Measurements from ENCODE around the gene LRIT2. TPM values are rescaled to one million over a fixed set of nuclear protein-coding genes. Genes with fewer than 3 reads are reported as not detected.
"Not testable (repeated sequence)": the region's sequence is repeated elsewhere in the genome, so short reads cannot be mapped to it uniquely, and the experiment has no call there.

The LRIT2 gene
- total RNA-seq, 1 donor = not detected

DNA sequence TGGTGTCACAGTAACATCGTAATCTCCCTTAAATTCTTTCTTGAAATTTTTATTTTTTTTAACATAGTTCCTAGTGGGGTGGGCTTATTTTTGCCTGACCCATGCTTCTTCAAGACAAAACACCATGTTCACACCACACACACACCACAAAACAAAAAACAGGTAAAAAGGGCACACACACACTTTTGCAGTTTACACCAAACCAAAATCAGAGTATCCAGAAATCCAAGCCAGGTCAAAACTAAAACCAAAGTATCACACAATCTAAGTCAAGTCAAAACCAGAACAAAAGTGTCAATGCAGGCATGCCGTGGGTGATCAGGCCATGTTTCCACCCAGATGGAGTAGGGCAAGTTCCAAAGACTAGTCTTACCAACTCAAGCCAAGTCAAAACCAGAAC is 54.1 kb downstream of the LRIT2 start:
- not testable (repeated sequence) for H3K36me3 ChIP-seq (ENCODE audit: insufficient read depth, low read length); H3K27ac ChIP-seq (ENCODE audit: low read depth, low read length); H3K79me2 ChIP-seq (ENCODE audit: insufficient read depth, low read length); H2AFZ ChIP-seq (ENCODE audit: low read length); H4K20me1 ChIP-seq (ENCODE audit: insufficient read depth, low read length); H3K4me1 ChIP-seq (ENCODE audit: insufficient read depth, low read length); DNase-seq (ENCODE audit: insufficient read length, low spot score, missing footprints); H3K9me3 ChIP-seq (ENCODE audit: low read depth, low read length); H3K4me2 ChIP-seq (ENCODE audit: insufficient read depth, low read length); H3K4me3 ChIP-seq (ENCODE audit: insufficient read depth, low read length); H3K27me3 ChIP-seq (ENCODE audit: insufficient read depth, low read length)

Other genes starting within 250 kb of the LRIT2 start
- gene GHITM, start 86.0 kb downstream of the LRIT2 start, total RNA-seq = 177 and 189 TPM in 2 replicates
- not detected in 2 replicates for gene GPR15LG, start 51.7 kb downstream of the LRIT2 start, total RNA-seq
- gene CDHR1, start 31.0 kb downstream of the LRIT2 start, total RNA-seq = under 0.01 TPM in 1 of 2 replicates, not detected in the other
- gene LRIT1, start 16.0 kb upstream of the LRIT2 start, total RNA-seq = not detected in 2 replicates
- not detected in 2 replicates for gene RGR, start 19.5 kb upstream of the LRIT2 start, total RNA-seq
- 56.0 and 58.3 TPM in 2 replicates for gene CCSER2, start 103.0 kb upstream of the LRIT2 start, total RNA-seq

Measured in osteoblast (primary cell).